ENCODE data around the gene KRT4. TPM values are rescaled to one million over a fixed set of nuclear protein-coding genes. Genes with fewer than 3 reads are reported as not detected.

KRT4 gene
- total RNA-seq, 1 experiment from 2014 or later = not detected

- DNase-seq (ENCODE audit: extremely low read depth, low read depth) = no peak
Observed at GRCh38 chr12:52809166-52809565, 4.8 kb downstream of the KRT4 start.

- no peak for DNase-seq (ENCODE audit: extremely low read depth, low read depth)
Observed at GRCh38 chr12:52808573-52809160, 5.2 kb downstream of the KRT4 start.

- DNase-seq (ENCODE audit: extremely low read depth, low read depth) = no peak
Observed at GRCh38 chr12:52807544-52808470, 6.1 kb downstream of the KRT4 start.

- no peak for DNase-seq (ENCODE audit: extremely low read depth, low read depth)
Observed at GRCh38 chr12:52806821-52807543, 6.9 kb downstream of the KRT4 start.

GRCh38 chr12:52806169-52806811 lies 7.6 kb downstream of the KRT4 start:
- no peak for DNase-seq (ENCODE audit: extremely low read depth, low read depth)

- no peak for DNase-seq (ENCODE audit: extremely low read depth, low read depth)
Observed at GRCh38 chr12:52805739-52806138, 8.2 kb downstream of the KRT4 start.

GRCh38 chr12:52805000-52805399 lies 8.9 kb downstream of the KRT4 start:
- no peak for DNase-seq (ENCODE audit: extremely low read depth, low read depth)

GRCh38 chr12:52802442-52802841 lies 11.5 kb downstream of the KRT4 start:
- DNase-seq (ENCODE audit: extremely low read depth, low read depth) = no peak

- no peak for DNase-seq (ENCODE audit: extremely low read depth, low read depth)
Observed at GRCh38 chr12:52801773-52802172, 12.1 kb downstream of the KRT4 start.

- no peak for DNase-seq (ENCODE audit: extremely low read depth, low read depth)
Observed at GRCh38 chr12:52800259-52800917, 13.5 kb downstream of the KRT4 start.

GRCh38 chr12:52799505-52800211 lies 14.3 kb downstream of the KRT4 start:
- no peak for DNase-seq (ENCODE audit: extremely low read depth, low read depth)

- peak; percentile 36 for DNase-seq (ENCODE audit: extremely low read depth, low read depth)
Observed at GRCh38 chr12:52798671-52799504, 15.0 kb downstream of the KRT4 start.

GRCh38 chr12:52798003-52798670 lies 15.8 kb downstream of the KRT4 start:
- DNase-seq (ENCODE audit: extremely low read depth, low read depth) = no peak

- no peak for DNase-seq (ENCODE audit: extremely low read depth, low read depth)
Observed at GRCh38 chr12:52797529-52797894, 16.4 kb downstream of the KRT4 start.

- DNase-seq (ENCODE audit: extremely low read depth, low read depth) = no peak
Observed at GRCh38 chr12:52796839-52797528, 16.9 kb downstream of the KRT4 start.

- DNase-seq (ENCODE audit: extremely low read depth, low read depth) = no peak
Observed at GRCh38 chr12:52796429-52796794, 17.5 kb downstream of the KRT4 start.

GRCh38 chr12:52795694-52796428 lies 18.1 kb downstream of the KRT4 start, which contains the start of gene KRT3:
KRT3 (minus strand) TSS chr12:52796117; CDS start chr12:52796042, 75 bp downstream.
- no peak for DNase-seq (ENCODE audit: extremely low read depth, low read depth)

Measured in NCI-H460 (cell line).